ENCODE results near the gene SLC38A8. TPM values are rescaled to one million over a fixed set of nuclear protein-coding genes. Genes with fewer than 3 reads are reported as not detected.

SLC38A8 gene
- polyA plus RNA-seq, 1 donor from 2014 or later = not detected

DNA sequence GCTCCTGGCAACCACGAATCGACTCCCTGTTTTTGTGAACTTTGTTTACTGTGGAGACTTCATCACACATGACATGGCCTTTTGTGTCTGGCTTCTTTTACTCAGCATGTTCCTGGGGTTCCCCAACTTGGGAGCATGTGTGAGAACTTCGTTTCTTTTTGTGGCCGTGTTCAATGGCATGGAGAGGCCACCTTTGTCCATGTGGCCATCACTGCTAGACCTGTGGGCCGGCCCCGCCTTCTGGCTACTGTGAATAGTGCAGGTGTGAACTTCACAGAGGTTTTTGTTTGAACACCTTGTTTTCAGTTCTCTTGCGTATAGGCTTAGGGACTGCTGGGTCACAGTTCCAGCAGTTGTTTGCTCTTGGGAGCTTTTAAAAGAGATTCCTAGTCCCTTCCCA lies 5.7 kb upstream of the SLC38A8 start:
- H3K27me3 ChIP-seq (ENCODE audit: insufficient read depth, low read depth, low read length) = no peaks in the 10 kb centered on the region

DNA sequence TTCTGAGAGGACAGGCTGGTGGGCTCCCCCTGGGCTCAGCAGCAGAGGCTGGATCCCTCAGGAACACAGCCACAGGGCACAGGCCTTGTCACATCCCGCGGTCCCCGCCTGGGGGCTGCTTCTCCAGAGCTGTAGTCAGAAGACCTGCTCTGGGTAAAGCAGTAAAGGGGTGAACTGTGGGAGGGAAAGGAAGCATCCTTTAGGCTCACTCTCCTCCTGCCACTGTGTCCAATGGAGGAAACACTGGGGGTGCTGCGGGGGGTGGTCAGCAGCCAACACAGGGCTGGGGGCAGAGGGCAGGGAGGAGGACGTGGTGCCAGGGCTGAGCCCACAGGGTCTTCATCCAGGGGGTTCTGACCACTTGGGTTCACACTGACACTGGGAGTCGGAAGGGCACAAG lies 5.0 kb upstream of the SLC38A8 start:
- H2AFZ ChIP-seq (ENCODE audit: low read depth, low read length) = no peak overlapping the region
- no peaks in the 10 kb centered on the region for H3F3A ChIP-seq (ENCODE audit: insufficient read depth, low read length, poor library complexity, severe bottlenecking)
- H3K4me3 ChIP-seq (ENCODE audit: low read length) = no peak overlapping the region
- no peaks in the 10 kb centered on the region for H4K20me1 ChIP-seq (ENCODE audit: insufficient read depth)
- no peaks in the 10 kb centered on the region for H3K9me2 ChIP-seq (ENCODE audit: insufficient read depth, low read length)
- H3K36me3 ChIP-seq (ENCODE audit: insufficient read depth, low read length) = no peaks in the 10 kb centered on the region
- no peak for TF ChIP-seq EZH2 (IDR thresholded peaks at IDR 0.05; ENCODE audit: borderline replicate concordance, insufficient read depth, low read length, poor library complexity, severe bottlenecking)
- no peaks in the 10 kb centered on the region for H3K9me3 ChIP-seq (ENCODE audit: low read length)
- H3K4me2 ChIP-seq (ENCODE audit: low read length) = no peak overlapping the region
- no peaks in the 10 kb centered on the region for H3K27me3 ChIP-seq (ENCODE audit: insufficient read depth, low read depth, low read length)
- H3K27ac ChIP-seq (ENCODE audit: low read length) = no peak overlapping the region
- no peaks in the 10 kb centered on the region for H3K79me2 ChIP-seq (replicated peaks; ENCODE audit: insufficient read depth, low read length)
- no peak overlapping the region for H3K9ac ChIP-seq (ENCODE audit: low read length)

More for the DNA sequence above, 5.7 kb upstream of the SLC38A8 start:
- Histone ChIP-seq H3F3A (ENCODE audit: insufficient read depth, low read length, poor library complexity, severe bottlenecking) (no peaks in the 10 kb centered on the region), H3K4me3 (ENCODE audit: low read length) (no peak overlapping the region), H3K79me2 (replicated peaks; ENCODE audit: insufficient read depth, low read length) (no peaks in the 10 kb centered on the region), H3K9ac (ENCODE audit: low read length) (no peak overlapping the region), H3K27ac (ENCODE audit: low read length) (no peak overlapping the region), H2AFZ (ENCODE audit: low read depth, low read length) (no peak overlapping the region), H4K20me1 (ENCODE audit: insufficient read depth) (no peaks in the 10 kb centered on the region), H3K9me2 (ENCODE audit: insufficient read depth, low read length) (no peaks in the 10 kb centered on the region), H3K4me2 (ENCODE audit: low read length) (no peak overlapping the region), H3K9me3 (ENCODE audit: low read length) (no peaks in the 10 kb centered on the region), H3K36me3 (ENCODE audit: insufficient read depth, low read length) (no peaks in the 10 kb centered on the region)
- TF ChIP-seq SMC3 (conservative IDR thresholded peaks at IDR 0.05; ENCODE audit: poor library complexity) (no peak), CTCF (IDR thresholded peaks at IDR 0.05; ENCODE audit: poor library complexity, severe bottlenecking) (peak; percentile 20)

- H3K4me3 ChIP-seq (ENCODE audit: low read length) = no peak overlapping the region
- no peak overlapping the region for H3K4me2 ChIP-seq (ENCODE audit: low read length)
- H2AFZ ChIP-seq (ENCODE audit: low read depth, low read length) = no peak overlapping the region
- no peaks in the 10 kb centered on the region for H3K9me2 ChIP-seq (ENCODE audit: insufficient read depth, low read length)
- no peaks in the 10 kb centered on the region for H3K9me3 ChIP-seq (ENCODE audit: low read length)
- TF ChIP-seq REST (IDR thresholded peaks at IDR 0.05; ENCODE audit: borderline replicate concordance) (no peak), POLR2AphosphoS5 (IDR thresholded peaks at IDR 0.05) (no peak), RAD21 (conservative IDR thresholded peaks at IDR 0.05) (no peak), EP300 (conservative IDR thresholded peaks at IDR 0.05; ENCODE audit: poor library complexity, severe bottlenecking) (no peak), CTCF (IDR thresholded peaks at IDR 0.05; ENCODE audit: poor library complexity, severe bottlenecking) (no peak), MXI1 (conservative IDR thresholded peaks at IDR 0.05; ENCODE audit: poor library complexity, severe bottlenecking) (no peak), TAF1 (IDR thresholded peaks at IDR 0.05; ENCODE audit: low read depth) (no peak), EZH2 (IDR thresholded peaks at IDR 0.05; ENCODE audit: borderline replicate concordance, insufficient read depth, low read length, poor library complexity, severe bottlenecking) (no peak), SMC3 (conservative IDR thresholded peaks at IDR 0.05; ENCODE audit: poor library complexity) (no peak)
- no peaks in the 10 kb centered on the region for H3F3A ChIP-seq (ENCODE audit: insufficient read depth, low read length, poor library complexity, severe bottlenecking)
- H4K20me1 ChIP-seq (ENCODE audit: insufficient read depth) = no peaks in the 10 kb centered on the region
- no peaks in the 10 kb centered on the region for H3K79me2 ChIP-seq (replicated peaks; ENCODE audit: insufficient read depth, low read length)
- H3K36me3 ChIP-seq (ENCODE audit: insufficient read depth, low read length) = no peaks in the 10 kb centered on the region
- H3K27me3 ChIP-seq (ENCODE audit: insufficient read depth, low read depth, low read length) = no peaks in the 10 kb centered on the region
- H3K9ac ChIP-seq (ENCODE audit: low read length) = no peak overlapping the region
- no peak overlapping the region for H3K27ac ChIP-seq (ENCODE audit: low read length)
These were observed 4.6 kb upstream of the SLC38A8 start for GRCh38 chr16:84047206-84047605.
